Fibroblast of the aortic adventitia (primary cell): Measurements from ENCODE around the gene MED8. TPM values are rescaled to one million over a fixed set of nuclear protein-coding genes. Genes with fewer than 3 reads are reported as not detected.
A peak's percentile ranks its signal among the peaks of the same experiment; 100 is the strongest.

Source experiments
- DNase-seq: peaks from one replicate; pipeline ENCODE4 v3.0.0-alpha.2; 2010; ENCODE audit warnings: low read depth
- H3K4me3 ChIP-seq: 2 replicates; pipeline ENCODE4 v1.5.1; 2011; ENCODE audit warnings: low read depth, mild to moderate bottlenecking, control low read depth, low read length, moderate library complexity
- CTCF ChIP-seq: IDR thresholded peaks from 2 replicates; pipeline ENCODE4 v1.5.1; 2011; ENCODE audit warnings: mild to moderate bottlenecking, low read length, control low read depth, inconsistent platforms; ENCODE audit not compliant: insufficient read depth
- total RNA-seq: library from RNA; depleted of rRNA; stranded (reverse); fragments of >200 nt; gene quantifications from 2 replicates; pipeline ENCODE4 v1.2.3, GENCODE V29; 2012; ENCODE audit warnings: low replicate concordance

MED8 gene
- total RNA-seq, 1 donor: 43.1 TPM

GRCh38 chr1:43398227-43398626 is 8.6 kb upstream of the MED8 start:
- TF ChIP-seq CTCF: no peak
- no peak for DNase-seq
- H3K4me3 ChIP-seq: no peak overlapping the region

GRCh38 chr1:43396059-43396458 is 6.5 kb upstream of the MED8 start:
- DNase-seq: no peak
- no peak overlapping the region for H3K4me3 ChIP-seq
- no peak for TF ChIP-seq CTCF

- H3K4me3 ChIP-seq: no peak overlapping the region
- no peak for DNase-seq
- TF ChIP-seq CTCF: no peak
These were observed 5.9 kb upstream of the MED8 start for GRCh38 chr1:43395523-43395922.

GRCh38 chr1:43392702-43393101 is 3.1 kb upstream of the MED8 start:
- TF ChIP-seq CTCF: no peak

GRCh38 chr1:43388613-43389012 is 987 bp downstream of the MED8 start:
- no peak for TF ChIP-seq CTCF
- peak overlapping the region; percentile 99 for H3K4me3 ChIP-seq
- DNase-seq: no peak

More at GRCh38 chr1:43392702-43393101, 3.1 kb upstream of the MED8 start:
- no peak for DNase-seq
- no peak overlapping the region for H3K4me3 ChIP-seq

GRCh38 chr1:43387976-43388599 is 1.5 kb downstream of the MED8 start:
- peak; percentile 33 for DNase-seq

More at GRCh38 chr1:43387976-43388599, 1.5 kb downstream of the MED8 start:
- no peak for TF ChIP-seq CTCF
- peak overlapping the region; percentile 99 for H3K4me3 ChIP-seq
